Midbrain (tissue), 1 donor: ENCODE measurements around the gene TAL1.

Source experiments
- DNase-seq: peaks from one replicate; lab custom pipeline; 2025; lab: John Stamatoyannopoulos, UW

The TAL1 gene

DNA sequence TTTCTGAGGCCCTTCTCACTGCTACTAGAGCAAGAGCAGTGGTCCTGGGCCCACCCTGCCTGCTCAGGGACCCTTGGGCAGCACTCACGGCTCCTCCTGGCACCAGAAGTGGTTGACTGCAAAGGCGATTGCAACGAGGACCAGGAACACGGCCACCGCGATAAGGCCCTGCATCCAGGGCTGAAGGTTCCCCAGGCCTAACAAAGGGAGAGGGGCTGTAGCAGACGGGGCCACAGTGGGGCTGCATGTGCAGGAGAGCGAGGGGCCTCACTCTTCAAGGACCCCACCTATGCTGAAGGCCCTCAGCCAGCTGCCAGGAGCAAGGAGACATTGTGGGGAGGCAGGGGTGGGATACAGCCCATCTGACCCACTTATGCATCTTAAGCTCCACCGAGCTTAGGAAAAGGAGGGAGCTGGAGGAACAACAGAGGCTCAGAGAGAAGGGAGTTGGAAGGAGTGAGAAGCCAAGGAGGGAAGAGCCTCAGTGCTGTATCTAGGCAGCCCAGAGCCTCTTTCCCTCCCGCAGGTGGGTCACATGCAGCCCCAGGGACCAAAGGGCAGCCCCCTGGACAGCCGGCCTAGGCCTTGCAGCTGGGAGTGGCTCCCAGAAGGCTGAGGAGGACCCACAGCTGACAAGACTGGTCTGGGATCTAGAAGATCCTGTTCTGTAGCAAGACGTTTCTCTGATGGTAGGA, 44.6 kb downstream of the TAL1 start:
- DNase-seq: no peak

DNA sequence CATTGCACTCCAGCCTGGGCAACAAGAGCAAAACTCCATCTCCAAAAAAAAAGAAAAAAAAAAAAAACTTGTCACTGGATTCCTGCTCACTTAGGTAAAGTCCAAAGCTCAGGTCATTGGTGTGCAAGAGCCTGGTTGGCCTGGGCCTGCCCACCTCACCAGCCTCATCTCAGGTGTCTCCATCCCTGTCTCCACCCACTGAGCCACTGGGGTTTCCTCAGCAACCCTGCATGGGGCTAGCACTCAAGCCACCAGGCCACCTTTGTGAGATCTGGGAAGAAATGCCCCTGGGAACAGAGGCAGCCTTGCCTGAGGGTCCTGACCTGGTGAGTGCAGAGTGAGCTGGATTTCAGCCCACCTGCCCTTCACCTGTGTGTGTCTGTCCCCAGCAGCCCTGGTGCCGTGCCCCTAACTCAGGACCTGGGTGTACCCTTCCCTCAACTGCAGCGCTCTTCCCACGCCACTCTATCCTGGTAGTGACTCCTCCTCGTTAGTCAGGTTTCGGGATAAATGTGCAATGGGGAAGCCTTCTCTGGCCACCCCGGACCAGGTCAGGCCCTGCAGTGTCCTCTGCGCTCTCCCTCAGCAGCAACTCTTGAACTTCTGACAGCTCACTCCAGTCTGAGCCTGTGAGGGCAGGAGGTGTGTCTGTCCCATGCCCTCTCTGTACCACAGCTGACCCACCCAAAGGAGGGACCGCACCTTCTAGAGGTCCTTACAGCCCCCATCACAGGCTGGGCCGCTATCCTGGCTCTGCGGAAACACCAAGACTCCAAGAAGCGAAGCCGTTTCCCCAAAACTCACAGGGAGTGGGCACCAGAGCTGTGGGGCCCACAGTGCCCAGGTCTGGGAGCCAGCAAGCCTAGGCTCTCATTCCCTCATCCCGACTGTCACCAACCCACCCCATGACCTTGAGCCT, 45.5 kb downstream of the TAL1 start:
- DNase-seq: no peak

DNA sequence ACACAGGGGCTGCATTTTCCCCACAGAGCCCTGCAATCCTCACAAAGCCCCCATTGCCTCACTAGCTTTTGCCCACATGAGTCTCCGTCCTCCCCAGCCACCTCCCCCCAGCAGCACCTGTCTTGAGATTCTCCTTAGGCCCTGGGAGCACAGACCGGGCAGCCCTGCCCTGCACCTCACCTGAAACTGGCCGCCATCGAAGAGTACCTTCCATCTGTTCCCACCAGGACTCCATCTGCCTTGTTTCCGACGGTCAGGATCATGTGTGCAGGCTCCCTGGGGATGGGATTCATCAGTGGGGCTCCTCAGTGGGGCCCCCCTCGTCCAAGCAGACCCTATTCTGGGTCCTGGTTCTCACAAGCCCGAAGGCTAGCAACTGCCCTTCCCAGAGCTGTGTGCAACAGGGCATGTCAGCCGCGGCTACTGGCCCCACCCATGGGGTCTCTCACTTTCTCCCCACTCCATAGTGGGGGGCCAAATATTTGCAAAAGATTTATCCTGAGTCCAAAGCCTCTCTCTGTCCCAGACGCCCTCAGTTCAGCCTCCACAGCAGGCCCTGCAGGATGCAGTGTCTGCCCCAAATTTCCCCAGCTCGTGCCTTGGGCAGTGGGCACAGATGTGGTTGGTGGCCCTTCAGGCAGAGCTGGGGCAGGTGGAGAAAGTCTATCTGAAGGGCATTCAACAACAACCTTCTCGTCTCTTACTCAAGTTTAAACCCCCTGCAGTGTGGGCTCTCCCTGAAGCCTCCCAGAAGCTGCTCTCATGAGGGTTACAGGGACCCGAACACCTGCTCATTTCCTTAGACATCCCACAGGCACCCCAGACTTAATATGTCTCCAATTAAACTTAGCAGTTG, 47.0 kb downstream of the TAL1 start:
- no peak for DNase-seq

DNA sequence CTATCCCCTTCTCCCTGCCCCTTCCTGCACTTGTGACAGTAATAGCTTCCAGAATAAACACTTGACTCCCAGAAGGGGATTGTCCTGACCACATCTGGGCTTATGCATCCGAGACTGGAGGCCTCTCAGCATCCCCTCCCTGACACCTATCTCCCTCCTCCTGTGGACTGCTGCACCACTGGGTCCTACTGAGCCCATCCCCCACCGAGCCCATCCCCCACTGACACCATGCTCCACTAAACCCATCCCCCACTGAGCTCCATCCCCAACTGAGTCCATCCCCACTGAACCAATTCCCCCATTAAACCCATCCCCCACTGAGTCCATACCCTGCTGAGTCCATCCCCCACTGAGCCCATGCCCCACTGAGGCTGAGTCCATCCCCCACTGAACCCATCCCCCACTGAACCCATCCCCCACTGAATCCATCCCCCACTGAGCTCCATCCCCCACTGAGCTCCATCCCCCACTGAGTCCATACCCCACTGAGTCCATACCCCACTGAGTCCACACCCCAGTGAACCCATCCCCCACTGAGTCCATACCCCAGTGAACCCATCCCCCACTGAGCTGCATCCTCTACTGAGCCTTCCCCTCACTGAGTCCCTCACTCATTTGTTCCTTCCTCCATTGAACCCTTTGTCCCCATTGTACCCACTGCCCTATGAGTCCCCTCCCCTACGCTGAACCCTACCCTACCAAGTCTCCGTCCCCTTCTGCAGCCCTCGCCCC, 47.8 kb downstream of the TAL1 start:
- no peak for DNase-seq

DNA sequence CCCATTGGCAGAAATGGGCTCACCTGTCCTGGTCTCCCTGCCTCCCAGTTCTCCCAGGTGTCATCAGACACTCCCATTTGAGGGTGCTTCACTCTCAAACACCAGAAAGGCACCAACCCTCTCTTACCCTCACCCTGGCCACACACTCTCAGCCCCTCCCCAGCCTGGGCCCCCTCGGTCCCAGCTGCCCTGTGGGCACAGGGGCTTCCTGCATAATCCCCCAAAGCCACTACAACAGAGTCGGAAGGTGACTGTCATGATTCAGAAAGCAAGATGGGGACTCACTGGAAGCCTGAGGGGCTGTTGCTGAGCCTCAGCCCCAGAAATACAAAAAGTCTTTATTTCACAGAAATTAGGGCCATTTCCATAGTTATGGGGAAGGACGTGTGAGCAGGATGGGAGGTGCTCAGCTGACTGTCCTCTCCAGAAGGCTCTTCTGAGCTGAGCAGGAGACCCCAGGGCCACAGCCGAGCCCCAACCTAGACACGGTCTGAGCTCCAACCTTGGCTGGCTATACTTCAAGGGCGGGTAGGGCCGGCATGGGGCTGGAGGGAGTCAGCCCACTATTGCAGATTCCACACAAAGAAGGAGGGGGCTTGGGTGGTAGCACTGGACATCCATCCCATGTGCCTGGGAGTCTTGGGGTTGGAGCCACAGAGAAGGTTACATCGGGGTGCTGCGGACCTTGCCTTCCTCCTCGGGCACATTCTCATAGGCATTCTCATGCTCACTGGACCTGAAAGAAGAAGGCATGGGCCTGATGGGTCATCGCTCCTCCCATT, 48.5 kb downstream of the TAL1 start:
- DNase-seq: no peak

DNA sequence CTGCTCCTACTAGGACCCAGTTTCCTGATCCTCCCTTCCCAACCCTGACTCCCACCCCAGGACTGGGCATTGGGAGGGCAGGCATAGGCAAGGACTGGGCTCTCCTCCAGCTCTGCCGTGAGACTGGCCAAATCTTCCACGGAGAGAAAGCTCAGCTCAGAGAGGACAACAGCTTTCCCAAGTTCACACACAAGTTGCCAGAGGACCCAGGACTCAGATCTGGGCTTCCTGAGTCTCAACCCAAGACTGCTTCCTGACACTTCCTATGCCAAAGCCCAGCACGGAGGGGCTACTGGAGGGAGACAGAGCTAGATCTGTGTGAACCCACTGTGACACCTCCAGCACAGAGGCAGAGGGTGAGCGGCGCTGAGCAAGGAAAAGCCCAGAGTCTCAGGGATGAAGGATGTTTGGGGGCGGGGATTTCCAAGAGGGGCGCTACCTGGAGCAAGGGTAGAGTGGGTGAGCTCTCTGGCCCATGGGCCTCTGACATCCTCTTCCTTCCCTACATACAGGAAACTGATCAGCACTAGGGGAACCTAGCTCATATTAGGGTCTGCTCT, 49.3 kb downstream of the TAL1 start:
- DNase-seq: no peak

DNA sequence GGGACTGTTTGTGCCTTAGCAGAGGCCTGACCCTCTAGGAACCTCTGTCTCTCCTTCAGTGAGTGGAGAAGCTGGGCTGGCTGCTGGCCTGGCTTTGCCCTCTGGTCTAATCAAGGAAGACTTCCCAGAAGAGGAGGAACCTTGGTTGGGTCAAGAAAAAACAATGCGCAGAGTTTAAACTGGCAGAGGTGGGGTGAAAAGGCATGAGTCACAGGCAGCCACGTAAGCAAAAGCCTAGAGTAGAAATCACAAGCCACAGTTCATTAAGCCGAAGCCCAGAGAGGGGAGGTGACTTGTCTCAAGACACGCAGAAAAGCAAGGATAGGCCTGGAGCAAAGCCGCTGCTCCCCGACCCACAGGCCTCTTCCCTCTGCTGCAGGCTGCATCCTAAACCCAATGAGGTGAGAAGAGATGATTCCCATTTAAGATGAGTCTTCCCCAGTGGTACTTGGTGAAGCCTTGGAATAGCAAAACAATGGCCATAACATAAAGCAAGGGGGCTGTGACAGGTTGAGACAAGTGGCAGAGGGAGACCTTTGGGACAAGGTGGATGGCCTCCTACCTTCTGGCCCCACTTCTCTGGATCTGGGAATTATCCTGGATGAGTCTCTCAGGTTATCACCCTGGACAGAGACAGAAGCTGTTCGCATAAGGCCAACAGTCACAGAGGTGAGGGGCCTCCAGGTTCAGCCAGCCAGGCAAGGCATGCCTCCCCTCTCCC, 49.9 kb downstream of the TAL1 start:
- no peak for DNase-seq

DNA sequence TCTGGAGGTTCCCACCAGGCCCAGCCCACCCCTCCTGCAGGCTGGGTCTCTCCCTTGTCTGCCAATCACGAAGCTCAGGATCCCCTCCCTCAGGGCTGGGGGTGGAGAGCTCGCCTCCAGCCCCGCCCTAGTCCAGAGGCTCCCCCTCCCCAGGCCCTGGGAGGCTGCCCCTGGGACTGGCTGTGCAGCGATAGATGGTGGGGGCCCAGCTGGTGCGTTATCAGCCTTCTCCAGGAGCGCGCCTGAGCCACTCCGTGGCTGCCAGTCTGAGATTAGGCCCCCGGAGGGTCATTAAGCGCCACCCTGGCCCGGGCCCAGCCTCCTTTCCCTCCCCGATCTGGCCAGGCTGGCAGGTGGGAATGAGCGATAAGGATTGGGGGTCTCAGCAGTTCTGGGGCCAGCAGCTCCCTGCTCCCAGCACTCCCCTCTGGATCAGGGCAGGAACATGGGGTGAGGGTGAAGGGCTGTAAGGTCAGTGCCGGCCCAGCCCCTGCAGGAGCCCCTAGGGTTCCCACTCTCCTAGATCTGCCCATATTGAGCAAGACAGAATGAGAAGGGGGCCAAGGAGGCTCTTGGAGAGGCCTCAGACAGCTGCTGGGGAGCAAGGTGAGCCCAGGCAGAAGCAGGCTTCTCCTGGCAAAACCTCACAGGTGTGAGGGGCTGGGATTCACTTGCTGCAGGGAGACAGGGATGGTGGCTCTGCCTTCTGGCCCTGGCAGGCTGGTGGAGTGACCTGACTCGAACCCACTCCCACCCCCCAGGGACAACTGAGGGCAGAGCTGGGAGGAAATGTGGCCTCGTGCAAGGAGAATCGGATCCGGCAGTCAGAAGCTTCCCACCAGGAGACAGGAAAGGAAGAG, 50.7 kb downstream of the TAL1 start:
- DNase-seq: no peak

DNA sequence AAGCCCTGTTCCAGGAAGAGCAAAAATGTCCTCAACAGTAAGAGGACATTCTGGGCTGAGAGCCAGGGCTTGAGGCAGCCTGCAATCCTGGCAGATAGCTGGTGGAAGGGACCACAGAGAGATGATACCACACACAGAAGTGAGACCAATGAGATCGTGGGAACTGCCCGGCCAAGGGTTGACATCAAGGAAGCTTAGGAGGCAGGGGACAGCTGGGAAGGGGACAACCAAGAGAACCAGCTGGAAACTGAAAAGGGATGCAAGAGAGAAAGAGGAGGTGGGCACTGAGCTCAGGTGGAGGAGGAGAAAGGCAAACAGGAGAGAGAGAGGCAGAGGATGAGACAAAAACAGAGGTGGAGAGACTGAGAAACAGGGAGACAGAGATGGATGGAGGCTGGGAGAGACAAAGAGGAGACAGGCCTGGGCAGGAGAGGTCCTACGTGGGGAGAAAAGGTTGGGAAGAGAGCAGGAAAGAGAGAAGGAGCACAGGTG, 51.4 kb downstream of the TAL1 start:
- DNase-seq: no peak

DNA sequence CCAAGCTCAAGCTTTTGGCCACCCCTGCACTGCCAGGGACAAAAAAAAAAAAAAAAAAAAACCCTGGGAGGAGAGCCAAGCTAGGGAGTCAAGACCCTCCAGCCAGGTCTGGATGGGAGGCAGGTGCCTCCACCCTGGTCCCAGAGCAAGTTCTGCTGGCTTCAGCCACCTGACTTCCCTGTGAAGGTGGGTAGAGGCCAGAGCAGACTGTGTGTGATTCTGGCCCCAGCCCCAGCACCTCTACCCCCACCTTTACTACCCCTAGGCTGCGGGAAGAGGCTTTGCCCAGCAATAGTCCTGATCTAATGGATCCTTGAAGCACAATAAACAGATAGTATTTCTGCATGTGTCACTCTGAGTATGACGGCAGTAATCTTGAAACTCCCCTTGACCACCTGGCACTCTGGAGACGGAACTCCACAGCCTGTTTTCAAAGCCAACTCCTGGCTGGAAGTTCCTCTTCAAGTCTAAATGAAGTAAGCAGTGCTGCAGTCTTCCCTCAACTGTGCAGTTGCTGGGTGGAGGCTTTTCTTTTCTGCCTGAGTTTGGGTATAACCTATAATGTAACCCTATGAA, 51.9 kb downstream of the TAL1 start:
- DNase-seq: no peak

DNA sequence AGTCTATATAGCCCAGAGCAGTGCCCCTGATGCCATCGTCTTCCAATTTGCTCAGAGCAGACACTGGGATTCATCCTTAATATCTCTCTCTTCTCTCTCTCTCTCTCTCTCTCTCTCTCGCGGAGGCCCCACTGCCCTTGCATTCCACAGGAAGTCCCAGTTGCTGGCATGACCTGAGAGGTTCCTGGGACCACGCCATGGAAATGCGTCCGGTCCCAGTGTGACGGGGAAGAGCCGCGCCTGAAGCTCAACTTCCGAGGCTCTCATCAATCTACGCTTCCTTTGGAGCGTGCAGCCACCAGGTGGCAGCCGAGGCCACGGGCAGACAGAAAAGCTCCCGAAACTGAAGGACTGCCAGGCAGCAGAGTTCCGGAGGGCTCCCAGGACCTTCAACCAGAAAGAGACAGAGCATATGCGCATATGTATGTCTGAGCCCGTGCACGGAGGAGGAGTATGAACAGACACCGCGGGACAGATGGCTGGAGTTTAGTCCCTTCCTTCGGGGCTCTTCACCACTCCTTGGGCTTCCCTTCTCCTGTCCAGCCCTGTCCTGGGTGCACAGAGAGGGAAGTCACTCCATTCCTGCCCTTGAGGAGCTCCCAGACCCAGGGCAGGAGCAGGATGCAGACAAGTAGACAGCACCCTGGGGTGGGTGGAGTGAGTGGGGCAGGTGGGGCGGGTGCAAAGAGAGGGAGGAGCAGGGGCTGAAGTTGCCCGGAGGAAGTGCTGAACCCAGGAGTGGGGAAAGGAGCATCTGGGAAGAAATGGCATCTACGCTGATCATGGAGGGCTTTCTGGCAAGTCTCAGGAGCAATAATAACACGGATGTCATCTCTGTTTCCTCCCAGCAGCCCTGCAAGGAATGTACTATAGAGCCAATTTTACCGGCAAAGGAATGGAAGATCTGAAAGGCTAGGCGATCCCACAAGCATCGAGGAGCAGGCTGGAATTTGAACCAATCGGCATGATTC, 52.7 kb downstream of the TAL1 start:
- peak; percentile 75 for DNase-seq

DNA sequence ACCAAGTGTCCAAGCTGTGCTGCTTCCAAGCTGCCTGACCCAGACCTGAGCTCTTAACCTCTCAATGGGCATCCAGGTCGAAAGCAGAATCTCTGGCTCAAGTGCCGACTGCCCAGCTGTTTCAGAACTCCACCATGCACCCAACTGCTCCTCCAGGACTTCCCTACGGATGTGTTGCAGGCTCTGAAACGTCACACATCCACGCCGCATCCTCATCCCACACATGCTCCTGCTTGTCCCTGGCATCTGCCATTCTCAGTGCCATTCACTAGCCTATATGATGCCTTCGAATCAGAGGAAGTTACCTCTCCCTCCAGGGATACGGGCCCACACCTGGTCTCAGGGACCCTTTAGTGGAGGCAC, 53.4 kb downstream of the TAL1 start:
- DNase-seq: no peak

DNA sequence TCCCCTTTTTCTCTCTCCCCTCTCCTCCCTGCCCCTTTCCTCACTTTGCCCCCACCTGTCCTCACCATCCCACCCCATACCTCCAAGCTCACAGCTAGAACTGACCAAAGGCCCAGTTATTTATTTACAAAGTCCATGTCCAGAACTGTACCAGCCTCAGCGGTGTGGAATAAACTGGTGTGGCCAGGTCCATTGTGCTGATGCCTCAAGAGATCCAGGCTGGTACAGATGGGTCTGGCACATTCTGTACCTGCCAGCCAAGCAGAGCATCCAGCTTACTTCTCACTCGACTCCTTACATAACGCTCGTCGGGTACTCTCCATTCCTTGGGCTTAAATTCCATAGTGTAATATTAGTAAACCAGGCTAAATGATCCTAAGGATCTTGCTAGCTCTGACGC, 54.0 kb downstream of the TAL1 start:
- no peak for DNase-seq

DNA sequence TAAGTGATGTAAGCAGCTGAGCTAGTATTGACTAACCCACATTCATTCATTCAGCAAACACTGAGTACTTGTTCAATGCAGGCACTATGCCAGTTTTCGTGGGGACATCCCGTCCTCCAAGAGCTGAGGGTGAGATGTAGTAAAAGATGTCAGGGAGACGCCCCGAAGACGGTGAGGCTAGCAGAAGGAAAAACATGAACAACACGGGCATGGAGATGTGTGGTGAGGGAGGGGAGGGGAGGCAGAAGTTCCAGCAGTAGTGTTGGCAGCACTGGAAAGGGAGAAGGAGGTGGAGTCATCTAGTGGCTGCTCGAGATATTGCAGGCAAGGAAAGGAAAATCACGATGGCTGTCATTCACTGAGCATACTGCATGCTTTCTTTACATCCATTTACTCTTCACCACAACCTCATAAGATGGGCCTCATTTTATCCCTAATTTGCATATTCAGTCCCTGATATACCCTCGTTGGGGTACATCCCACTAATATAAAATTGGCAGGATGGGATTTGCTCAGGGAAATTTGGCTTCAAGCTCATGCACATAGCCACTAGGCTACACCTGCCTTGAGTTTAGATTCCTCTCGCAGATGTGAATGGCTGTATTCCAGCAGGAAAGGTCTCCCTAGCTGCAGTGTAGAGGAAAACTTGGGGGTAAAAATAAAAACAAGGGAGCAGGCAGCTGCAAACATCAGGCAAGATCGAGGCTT, 56.6 kb downstream of the TAL1 start:
- peak; percentile 72 for DNase-seq

DNA sequence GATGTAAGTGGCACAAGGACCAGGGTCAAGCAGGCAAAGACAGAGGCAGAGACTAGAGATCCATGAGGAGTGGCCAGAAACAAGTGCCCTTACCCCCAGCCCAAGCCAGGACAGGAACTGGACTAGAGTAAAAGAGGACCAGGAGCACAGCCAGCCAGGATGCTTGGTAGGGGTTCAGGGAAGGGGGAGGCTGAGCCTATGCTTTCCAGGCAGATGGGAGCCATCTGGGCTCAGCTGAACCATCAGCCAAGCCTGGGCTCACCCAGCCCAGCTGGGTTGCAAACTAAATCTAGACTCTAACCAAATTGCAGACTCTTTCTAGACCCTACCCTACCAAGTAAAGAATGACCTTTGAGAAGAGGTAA, 57.4 kb downstream of the TAL1 start:
- no peak for DNase-seq

DNA sequence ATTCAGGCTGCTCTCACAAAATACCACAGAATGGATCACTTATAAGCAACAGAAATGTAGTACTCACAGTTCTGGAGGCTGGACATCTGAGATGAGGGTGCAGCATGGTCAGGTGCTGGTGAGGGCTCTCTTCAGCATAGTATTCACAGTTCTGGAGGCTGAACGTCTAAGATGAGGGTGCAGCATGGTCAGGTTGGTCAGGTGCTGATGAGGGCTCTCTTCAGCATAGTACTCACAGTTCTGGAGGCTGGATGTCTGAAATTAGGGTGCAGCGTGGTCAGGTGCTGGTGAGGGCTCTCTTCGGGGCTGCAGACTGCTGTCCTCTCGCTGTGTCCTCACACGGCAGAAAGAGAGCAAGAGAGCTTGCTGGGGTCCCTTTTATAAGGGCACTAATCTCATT, 59.2 kb downstream of the TAL1 start:
- no peak for DNase-seq
